BE2C (cell line): ENCODE measurements around the gene JAZF1.

Experiments used
- DNase-seq: peaks from one replicate; pipeline ENCODE4 v3.0.0-alpha.2; 2020
- H3K27me3 ChIP-seq: fragments of 250-450 bp; sonication (Bioruptor Pico); 2 replicates; pipeline ENCODE4 v1.5.1; 2020; ENCODE audit warnings: mild to moderate bottlenecking
- H3K36me3 ChIP-seq: fragments of 250-450 bp; sonication (Bioruptor Pico); 2 replicates; pipeline ENCODE4 v1.5.1; 2020; ENCODE audit warnings: mild to moderate bottlenecking
- H3K4me1 ChIP-seq: fragments of 250-450 bp; sonication (Bioruptor Pico); 2 replicates; pipeline ENCODE4 v1.5.1; 2020
- H3K4me3 ChIP-seq: 2 replicates; pipeline ENCODE4 v1.5.1; 2011; ENCODE audit warnings: low read depth, low read length
- H3K9me3 ChIP-seq: fragments of 250-450 bp; sonication (Bioruptor Pico); 2 replicates; pipeline ENCODE4 v1.5.1; 2020
- TF ChIP-seq, protein P1 (sequence below): IDR thresholded peaks from 2 replicates; pipeline ENCODE4 v1.5.1; 2012; ENCODE audit warnings: mild to moderate bottlenecking, low read depth, low read length

The JAZF1 gene

DNA sequence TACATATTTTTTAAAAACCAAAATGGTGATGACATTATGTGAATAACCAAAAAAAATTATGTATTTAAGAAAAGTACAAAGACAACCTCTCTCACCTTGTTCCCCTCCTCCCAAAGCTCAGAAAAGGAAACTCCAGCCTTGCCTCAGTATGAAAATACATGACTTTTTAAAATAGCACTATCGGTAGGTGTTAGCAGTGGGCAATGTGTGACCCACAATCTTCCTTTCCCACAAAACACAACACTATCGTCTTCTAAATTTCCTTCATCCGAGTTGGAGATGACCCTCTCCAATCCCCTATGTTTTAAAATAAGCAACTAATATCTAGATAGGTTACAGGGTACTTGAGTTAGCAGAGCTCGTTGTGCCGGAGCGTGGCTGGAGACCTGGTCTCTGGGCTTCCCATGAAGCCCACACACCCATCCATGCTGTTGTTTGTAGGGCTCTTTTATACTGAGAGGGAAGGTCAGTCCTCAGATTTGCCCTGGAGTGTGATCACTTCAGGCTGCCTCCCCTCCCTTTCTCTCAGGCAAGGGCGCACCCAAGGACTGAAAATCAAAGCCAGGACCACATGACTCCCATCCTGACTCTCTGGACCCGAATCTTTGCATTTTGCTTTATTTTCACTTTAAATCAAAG, 107.6 kb downstream of the JAZF1 start:
- Histone ChIP-seq H3K27me3 (no peaks in the 10 kb centered on the region), H3K4me1 (peaks cover 51% of the 10 kb centered on the region), H3K36me3 (no peaks in the 10 kb centered on the region), H3K9me3 (no peaks in the 10 kb centered on the region), H3K4me3 (no peak overlapping the region)
- no peak for DNase-seq
- TF ChIP-seq, protein P1, sequence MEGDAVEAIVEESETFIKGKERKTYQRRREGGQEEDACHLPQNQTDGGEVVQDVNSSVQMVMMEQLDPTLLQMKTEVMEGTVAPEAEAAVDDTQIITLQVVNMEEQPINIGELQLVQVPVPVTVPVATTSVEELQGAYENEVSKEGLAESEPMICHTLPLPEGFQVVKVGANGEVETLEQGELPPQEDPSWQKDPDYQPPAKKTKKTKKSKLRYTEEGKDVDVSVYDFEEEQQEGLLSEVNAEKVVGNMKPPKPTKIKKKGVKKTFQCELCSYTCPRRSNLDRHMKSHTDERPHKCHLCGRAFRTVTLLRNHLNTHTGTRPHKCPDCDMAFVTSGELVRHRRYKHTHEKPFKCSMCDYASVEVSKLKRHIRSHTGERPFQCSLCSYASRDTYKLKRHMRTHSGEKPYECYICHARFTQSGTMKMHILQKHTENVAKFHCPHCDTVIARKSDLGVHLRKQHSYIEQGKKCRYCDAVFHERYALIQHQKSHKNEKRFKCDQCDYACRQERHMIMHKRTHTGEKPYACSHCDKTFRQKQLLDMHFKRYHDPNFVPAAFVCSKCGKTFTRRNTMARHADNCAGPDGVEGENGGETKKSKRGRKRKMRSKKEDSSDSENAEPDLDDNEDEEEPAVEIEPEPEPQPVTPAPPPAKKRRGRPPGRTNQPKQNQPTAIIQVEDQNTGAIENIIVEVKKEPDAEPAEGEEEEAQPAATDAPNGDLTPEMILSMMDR: no peak

DNA sequence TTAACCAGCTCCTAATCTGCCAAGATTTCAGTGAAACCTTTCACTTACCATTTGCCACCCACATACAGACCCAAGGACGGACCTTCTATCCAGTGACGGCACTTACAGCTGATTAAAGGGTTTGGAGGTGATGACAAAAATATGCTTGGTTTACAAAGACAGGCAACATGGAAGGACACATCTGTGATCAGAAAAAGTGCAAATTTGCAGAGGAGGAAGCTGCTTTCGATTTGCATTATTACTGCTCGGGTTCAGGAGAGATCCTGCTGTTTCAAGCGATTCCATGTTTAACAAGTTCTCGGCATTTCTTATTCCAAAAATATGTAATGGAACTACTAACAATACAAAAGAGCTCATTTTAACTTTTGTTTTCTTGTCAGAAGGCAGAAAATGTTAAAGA, 109.0 kb downstream of the JAZF1 start:
- TF ChIP-seq, protein P1: no peak
- Histone ChIP-seq H3K4me1 (peaks cover 54% of the 10 kb centered on the region), H3K36me3 (no peaks in the 10 kb centered on the region), H3K27me3 (no peaks in the 10 kb centered on the region), H3K4me3 (no peak overlapping the region), H3K9me3 (no peaks in the 10 kb centered on the region)
- DNase-seq: no peak

DNA sequence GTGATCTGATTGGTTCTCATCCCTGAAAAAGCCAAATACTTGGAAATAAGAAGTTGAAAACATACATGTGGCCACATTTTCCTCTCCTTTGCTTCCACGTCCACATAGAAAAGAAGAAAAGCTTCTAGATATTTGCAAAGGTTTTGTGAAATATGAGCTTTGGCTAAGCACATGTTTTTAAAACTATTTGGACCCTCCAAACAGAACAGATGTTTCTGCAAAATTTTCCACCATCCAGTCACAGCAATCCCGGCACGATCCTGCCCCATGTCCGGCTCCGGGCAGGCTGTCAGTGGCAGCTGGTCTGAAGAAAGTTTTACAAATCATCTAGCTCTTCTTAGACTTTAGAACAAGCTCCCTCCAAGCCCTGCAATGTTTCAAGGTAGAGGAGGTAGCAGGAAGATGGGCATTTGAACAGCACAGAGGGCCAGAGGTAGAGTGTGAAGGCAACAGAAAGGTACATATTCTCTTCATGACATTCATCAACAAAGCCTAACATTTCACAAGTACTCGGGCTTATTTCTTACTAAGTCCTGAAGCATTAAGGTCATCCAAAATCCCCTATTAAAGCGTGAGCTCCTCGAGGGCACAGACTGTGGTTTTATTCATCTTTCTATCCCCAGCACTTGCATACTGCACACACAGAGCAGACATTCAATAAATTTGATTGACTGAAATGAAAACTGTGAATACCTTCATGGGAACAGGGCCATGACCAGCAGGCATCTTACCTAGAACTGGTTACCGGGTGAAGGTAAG, 110.1 kb downstream of the JAZF1 start:
- no peaks in the 10 kb centered on the region for H3K36me3 ChIP-seq
- H3K9me3 ChIP-seq: no peaks in the 10 kb centered on the region
- TF ChIP-seq, protein P1: no peak
- DNase-seq: no peak
- H3K4me1 ChIP-seq: peaks cover 54% of the 10 kb centered on the region
- no peak overlapping the region for H3K4me3 ChIP-seq
- no peaks in the 10 kb centered on the region for H3K27me3 ChIP-seq

DNA sequence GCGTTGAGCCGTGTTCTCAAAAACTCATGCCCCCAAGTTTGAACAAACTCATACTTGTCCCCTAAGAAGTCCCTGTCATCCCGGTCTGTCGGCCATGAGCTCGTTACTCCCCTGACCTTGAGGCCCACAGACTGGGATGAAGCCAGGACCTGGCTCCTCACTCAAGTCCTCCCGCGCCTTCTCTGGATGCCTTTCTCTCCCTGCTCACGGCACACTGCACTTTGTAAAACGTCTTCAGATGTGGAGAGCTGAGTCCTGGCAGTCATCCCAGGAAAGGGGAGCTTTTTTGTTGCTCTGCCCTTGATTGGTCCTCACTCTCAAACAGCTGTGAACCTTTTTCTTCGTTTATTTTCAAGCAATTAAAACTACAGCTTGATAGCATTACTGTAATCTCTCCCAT, 110.8 kb downstream of the JAZF1 start:
- TF ChIP-seq, protein P1: no peak
- no peaks in the 10 kb centered on the region for H3K9me3 ChIP-seq

DNA sequence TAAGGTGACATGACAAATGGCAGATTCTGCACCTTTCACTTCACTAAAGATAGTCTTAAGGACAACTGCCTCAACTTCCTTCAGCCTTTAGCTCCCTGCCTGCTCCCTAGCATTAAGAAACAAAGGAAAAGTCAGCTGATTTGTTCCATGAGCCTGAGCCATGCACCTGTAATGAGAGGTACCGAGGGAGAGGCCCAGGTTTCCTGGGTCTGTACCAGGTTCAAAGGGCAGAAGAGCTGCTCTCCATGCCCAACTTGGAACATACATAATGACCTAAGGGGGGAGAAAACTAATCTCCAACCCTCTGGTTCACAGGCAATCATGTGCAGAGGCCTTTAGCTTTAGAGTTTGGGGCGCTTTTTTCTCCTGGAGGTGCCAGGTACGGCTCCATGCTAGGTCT, 111.2 kb downstream of the JAZF1 start:
- Histone ChIP-seq H3K4me3 (no peak overlapping the region), H3K9me3 (no peaks in the 10 kb centered on the region), H3K4me1 (peaks cover 59% of the 10 kb centered on the region), H3K36me3 (no peaks in the 10 kb centered on the region), H3K27me3 (no peaks in the 10 kb centered on the region)
- TF ChIP-seq, protein P1: no peak
- DNase-seq: no peak

More for the DNA sequence above, 110.8 kb downstream of the JAZF1 start:
- Histone ChIP-seq H3K4me3 (no peak overlapping the region), H3K36me3 (no peaks in the 10 kb centered on the region), H3K4me1 (peaks cover 57% of the 10 kb centered on the region), H3K27me3 (no peaks in the 10 kb centered on the region)
- DNase-seq: no peak

DNA sequence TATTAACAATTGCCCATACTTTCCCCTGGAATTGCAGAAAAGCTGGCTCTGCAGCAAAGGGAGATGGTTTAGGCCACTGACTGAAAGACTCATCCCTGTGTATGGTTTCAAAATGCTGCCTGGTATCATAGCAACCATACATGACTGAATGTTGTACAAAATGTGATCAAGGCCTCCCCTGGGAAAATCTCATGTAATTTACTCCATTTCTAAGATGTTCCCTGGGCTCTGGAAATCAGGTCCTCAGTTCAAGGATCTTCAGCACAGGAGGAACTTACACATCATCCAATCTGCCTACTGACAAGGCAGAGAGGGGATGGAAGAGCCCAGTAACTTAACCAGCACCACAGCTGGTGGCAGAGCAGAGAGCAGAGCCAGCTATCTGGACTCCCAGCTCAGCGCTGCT, 111.8 kb downstream of the JAZF1 start:
- peak; percentile 65 for DNase-seq
- TF ChIP-seq, protein P1: 0 out of 2 replicates have a peak, but pooled peaks have one; percentile 6
- Histone ChIP-seq H3K9me3 (no peaks in the 10 kb centered on the region), H3K27me3 (no peaks in the 10 kb centered on the region), H3K4me3 (no peak overlapping the region), H3K36me3 (no peaks in the 10 kb centered on the region), H3K4me1 (peaks cover 57% of the 10 kb centered on the region)
